ENCODE results near the gene ROCK2. TPM values are rescaled to one million over a fixed set of nuclear protein-coding genes. Genes with fewer than 3 reads are reported as not detected.
A peak's percentile ranks its signal among the peaks of the same experiment; 100 is the strongest.

ROCK2 gene
- polyA plus RNA-seq, 3 donors: 2.8 to 10.2 (median 4.3) TPM

DNA sequence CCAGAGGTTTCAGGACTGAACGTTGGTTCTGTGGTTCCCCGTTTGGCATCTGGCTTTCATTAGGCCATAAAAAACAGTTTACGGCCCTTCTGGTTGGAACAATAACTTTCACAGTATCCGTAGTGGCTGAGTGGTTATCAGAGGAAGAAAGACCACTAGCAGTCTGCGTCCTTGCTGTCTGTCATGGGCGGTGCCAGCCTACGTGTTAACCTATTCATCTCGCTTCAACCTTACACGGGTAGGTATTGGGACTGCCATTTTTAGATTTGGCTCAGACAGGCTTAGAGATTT lies 42.6 kb upstream of the ROCK2 start:
- 90% methylated on average over 9 of the region's 9 CpGs for WGBS (ENCODE audit: insufficient coverage)
- H3K27ac ChIP-seq (ENCODE audit: low read depth in 1 of 2, low read length in 2 of 2): no peak overlapping the region
- no peak for DNase-seq
- no peak overlapping the region for H2AFZ ChIP-seq (ENCODE audit: insufficient read depth, low read depth, low read length, poor library complexity, severe bottlenecking)
- H3K4me1 ChIP-seq (ENCODE audit: control insufficient read depth in 1 of 2, insufficient read depth in 2 of 2, low read length in 2 of 2): peaks cover 3 to 5% of the 10 kb centered on the region in 2 donors
- H3K27me3 ChIP-seq (ENCODE audit: control insufficient read depth in 2 of 2, insufficient read depth in 2 of 2, low read length in 2 of 2): no peaks in the 10 kb centered on the region
- H3K79me2 ChIP-seq (ENCODE audit: insufficient read depth, low read length): no peaks in the 10 kb centered on the region
- no peaks in the 10 kb centered on the region for H4K20me1 ChIP-seq (ENCODE audit: insufficient read depth, low read length)
- H3K9ac ChIP-seq (ENCODE audit: insufficient read depth, low read length, poor library complexity, severe bottlenecking): no peak overlapping the region
- TF ChIP-seq, protein P1, sequence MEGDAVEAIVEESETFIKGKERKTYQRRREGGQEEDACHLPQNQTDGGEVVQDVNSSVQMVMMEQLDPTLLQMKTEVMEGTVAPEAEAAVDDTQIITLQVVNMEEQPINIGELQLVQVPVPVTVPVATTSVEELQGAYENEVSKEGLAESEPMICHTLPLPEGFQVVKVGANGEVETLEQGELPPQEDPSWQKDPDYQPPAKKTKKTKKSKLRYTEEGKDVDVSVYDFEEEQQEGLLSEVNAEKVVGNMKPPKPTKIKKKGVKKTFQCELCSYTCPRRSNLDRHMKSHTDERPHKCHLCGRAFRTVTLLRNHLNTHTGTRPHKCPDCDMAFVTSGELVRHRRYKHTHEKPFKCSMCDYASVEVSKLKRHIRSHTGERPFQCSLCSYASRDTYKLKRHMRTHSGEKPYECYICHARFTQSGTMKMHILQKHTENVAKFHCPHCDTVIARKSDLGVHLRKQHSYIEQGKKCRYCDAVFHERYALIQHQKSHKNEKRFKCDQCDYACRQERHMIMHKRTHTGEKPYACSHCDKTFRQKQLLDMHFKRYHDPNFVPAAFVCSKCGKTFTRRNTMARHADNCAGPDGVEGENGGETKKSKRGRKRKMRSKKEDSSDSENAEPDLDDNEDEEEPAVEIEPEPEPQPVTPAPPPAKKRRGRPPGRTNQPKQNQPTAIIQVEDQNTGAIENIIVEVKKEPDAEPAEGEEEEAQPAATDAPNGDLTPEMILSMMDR (IDR thresholded peaks at IDR 0.05): no peak
- H3K4me1 Mint-ChIP-seq: peaks cover 17% of the 10 kb centered on the region
- intact Hi-C loops (cut with micrococcal nuclease): no loop called here
- peaks cover 0 to 2% (median 0%) of the 10 kb centered on the region in 7 donors for H3K9me3 Mint-ChIP-seq
- H3K36me3 ChIP-seq (replicated peaks in 1 of 2; ENCODE audit: control insufficient read depth in 1 of 2, insufficient read depth in 2 of 2, low read length in 2 of 2): no peaks in the 10 kb centered on the region
- no peak overlapping the region for H3K4me3 Mint-ChIP-seq
- peaks cover 0 to 2% (median 0%) of the 10 kb centered on the region in 3 donors for H3K27me3 Mint-ChIP-seq (ENCODE audit: low read depth in 3 of 3)
- no peaks in the 10 kb centered on the region for H3K9me3 ChIP-seq (replicated peaks in 1 of 2; ENCODE audit: control insufficient read depth in 1 of 2, insufficient read depth in 1 of 2, low read length in 2 of 2)
- no peak overlapping the region for H3K4me3 ChIP-seq (replicated peaks in 1 of 3; ENCODE audit: low read depth in 2 of 3, low read length in 3 of 3)
- no peak overlapping the region for H3K27ac Mint-ChIP-seq
- no peaks in the 10 kb centered on the region for H3K36me3 Mint-ChIP-seq
- no peak overlapping the region for H3K4me2 ChIP-seq (replicated peaks; ENCODE audit: extremely low read depth, low read length, poor library complexity, severe bottlenecking)

DNA sequence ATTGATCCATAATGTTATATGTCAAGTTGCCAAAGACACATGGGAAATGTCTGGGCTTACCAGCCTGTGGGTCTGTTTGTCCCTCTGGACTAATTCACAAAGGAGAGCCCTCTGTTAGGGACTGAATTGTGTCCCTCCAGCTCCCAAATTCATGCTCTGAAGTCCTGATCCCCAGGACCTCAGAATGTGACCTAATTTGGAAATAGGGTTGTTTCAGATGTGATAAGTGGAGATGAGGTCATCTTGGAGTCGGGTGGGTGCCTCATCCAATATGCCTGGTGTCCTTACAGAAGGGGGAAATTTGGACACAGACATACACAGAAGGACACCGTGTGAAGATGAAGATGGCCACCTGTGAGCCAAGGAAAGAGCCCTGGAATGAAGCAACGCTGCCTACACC lies 41.4 kb upstream of the ROCK2 start:
- Histone ChIP-seq H3K27ac (ENCODE audit: low read depth in 1 of 2, low read length in 2 of 2) (no peak overlapping the region), H3K36me3 (replicated peaks in 1 of 2; ENCODE audit: control insufficient read depth in 1 of 2, insufficient read depth in 2 of 2, low read length in 2 of 2) (no peaks in the 10 kb centered on the region), H3K4me2 (replicated peaks; ENCODE audit: extremely low read depth, low read length, poor library complexity, severe bottlenecking) (no peak overlapping the region), H3K9ac (ENCODE audit: insufficient read depth, low read length, poor library complexity, severe bottlenecking) (no peak overlapping the region), H3K79me2 (ENCODE audit: insufficient read depth, low read length) (no peaks in the 10 kb centered on the region), H3K4me1 (ENCODE audit: control insufficient read depth in 1 of 2, insufficient read depth in 2 of 2, low read length in 2 of 2) (peaks cover 6 to 11% of the 10 kb centered on the region in 2 donors), H3K4me3 (replicated peaks in 1 of 3; ENCODE audit: low read depth in 2 of 3, low read length in 3 of 3) (no peak overlapping the region), H2AFZ (ENCODE audit: insufficient read depth, low read depth, low read length, poor library complexity, severe bottlenecking) (no peak overlapping the region), H3K27me3 (ENCODE audit: control insufficient read depth in 2 of 2, insufficient read depth in 2 of 2, low read length in 2 of 2) (no peaks in the 10 kb centered on the region), H3K9me3 (replicated peaks in 1 of 2; ENCODE audit: control insufficient read depth in 1 of 2, insufficient read depth in 1 of 2, low read length in 2 of 2) (no peaks in the 10 kb centered on the region), H4K20me1 (ENCODE audit: insufficient read depth, low read length) (no peaks in the 10 kb centered on the region)
- H3K36me3 Mint-ChIP-seq: no peaks in the 10 kb centered on the region
- DNase-seq: no peak
- intact Hi-C loops (cut with micrococcal nuclease): no loop called here
- H3K27ac Mint-ChIP-seq: peak overlapping the region in 1 of 7 donors; percentile 13
- H3K4me1 Mint-ChIP-seq: peaks cover 21% of the 10 kb centered on the region
- peaks cover 0 to 2% (median 0%) of the 10 kb centered on the region in 3 donors for H3K27me3 Mint-ChIP-seq (ENCODE audit: low read depth in 3 of 3)
- H3K4me3 Mint-ChIP-seq: no peak overlapping the region
- H3K9me3 Mint-ChIP-seq: peaks cover 0 to 2% (median 0%) of the 10 kb centered on the region in 7 donors
- TF ChIP-seq, protein P1 (IDR thresholded peaks at IDR 0.05): no peak
- 93% methylated on average over 3 of the region's 3 CpGs for WGBS (ENCODE audit: insufficient coverage)
